Epithelial cell of proximal tubule (primary cell): ENCODE measurements around the gene IRAK1. TPM values are rescaled to one million over a fixed set of nuclear protein-coding genes. Genes with fewer than 3 reads are reported as not detected.

Experiments
- DNase-seq: peaks from one replicate; pipeline ENCODE4 v3.0.0-alpha.2; 2011; ENCODE audit warnings: low read depth
- H3K4me3 ChIP-seq: 2 replicates; pipeline ENCODE4 v1.5.1; 2011; ENCODE audit warnings: low read depth, mild to moderate bottlenecking, low read length
- total RNA-seq: library from RNA; depleted of rRNA; stranded (reverse); fragments of >200 nt; gene quantifications from 2 replicates; pipeline ENCODE4 v1.2.3, GENCODE V29; 2015
- TF ChIP-seq, protein P1 (sequence below): conservative IDR thresholded peaks from 2 replicates; pipeline ENCODE4 v1.5.1; 2012; ENCODE audit warnings: low read depth, mild to moderate bottlenecking, low read length

The IRAK1 gene
- total RNA-seq, 1 donor from 2014 or later: 131 TPM

DNA sequence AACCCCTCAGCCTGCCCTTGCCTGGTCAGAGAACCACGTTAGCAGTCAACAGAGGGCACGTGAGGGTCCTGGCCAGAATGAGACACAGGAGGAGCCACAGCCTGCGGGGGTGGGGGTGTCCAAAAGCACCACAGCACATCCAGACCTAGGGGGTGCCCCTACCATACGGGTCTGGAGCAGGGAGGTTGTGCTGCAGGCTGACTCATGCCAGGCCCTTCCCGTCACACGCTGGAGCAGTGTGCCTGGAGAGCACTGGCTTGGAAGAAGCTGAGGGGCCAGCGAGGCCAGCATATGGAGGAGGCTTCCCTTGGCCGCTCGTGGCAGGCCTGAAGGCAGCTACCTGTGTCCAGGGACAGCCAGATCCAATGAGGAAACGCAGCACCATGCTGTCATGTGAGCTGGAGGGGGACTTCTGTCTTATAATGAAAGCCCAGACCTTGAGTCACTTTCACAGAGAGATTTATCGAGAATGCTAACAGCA lies 1.5 kb upstream of the IRAK1 start:
- H3K4me3 ChIP-seq: no peak overlapping the region
- TF ChIP-seq, protein P1, sequence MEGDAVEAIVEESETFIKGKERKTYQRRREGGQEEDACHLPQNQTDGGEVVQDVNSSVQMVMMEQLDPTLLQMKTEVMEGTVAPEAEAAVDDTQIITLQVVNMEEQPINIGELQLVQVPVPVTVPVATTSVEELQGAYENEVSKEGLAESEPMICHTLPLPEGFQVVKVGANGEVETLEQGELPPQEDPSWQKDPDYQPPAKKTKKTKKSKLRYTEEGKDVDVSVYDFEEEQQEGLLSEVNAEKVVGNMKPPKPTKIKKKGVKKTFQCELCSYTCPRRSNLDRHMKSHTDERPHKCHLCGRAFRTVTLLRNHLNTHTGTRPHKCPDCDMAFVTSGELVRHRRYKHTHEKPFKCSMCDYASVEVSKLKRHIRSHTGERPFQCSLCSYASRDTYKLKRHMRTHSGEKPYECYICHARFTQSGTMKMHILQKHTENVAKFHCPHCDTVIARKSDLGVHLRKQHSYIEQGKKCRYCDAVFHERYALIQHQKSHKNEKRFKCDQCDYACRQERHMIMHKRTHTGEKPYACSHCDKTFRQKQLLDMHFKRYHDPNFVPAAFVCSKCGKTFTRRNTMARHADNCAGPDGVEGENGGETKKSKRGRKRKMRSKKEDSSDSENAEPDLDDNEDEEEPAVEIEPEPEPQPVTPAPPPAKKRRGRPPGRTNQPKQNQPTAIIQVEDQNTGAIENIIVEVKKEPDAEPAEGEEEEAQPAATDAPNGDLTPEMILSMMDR: no peak
- DNase-seq: no peak

DNA sequence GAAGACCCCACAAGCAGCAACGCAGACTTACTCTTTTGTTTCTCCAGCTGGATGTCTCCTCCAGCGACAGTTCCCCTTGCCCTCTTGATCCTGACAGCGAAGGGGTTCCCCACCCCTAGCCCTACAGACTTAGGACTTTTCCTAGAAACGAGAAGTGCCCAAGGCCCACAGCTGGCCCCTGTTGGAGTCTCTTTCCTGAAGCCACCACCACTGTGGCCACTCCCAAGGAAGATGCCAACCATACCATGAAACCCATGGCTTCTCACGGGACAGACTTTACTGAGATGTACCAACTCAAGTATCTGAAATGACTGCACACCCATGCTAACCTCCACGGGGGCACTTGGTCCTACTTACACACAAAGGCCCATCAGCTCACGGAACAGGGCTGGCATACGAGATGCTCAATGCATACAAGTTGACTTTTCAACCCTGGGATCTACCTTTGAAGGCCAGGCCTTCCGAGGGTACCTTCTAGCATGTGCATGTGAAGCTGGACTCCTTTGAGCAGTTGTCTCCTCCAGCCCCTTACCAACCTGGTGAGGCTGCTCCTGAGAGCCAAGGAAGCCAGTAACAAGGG lies 924 bp upstream of the IRAK1 start:
- TF ChIP-seq, protein P1: no peak
- DNase-seq: no peak
- peak overlapping the region; percentile 59 for H3K4me3 ChIP-seq

DNA sequence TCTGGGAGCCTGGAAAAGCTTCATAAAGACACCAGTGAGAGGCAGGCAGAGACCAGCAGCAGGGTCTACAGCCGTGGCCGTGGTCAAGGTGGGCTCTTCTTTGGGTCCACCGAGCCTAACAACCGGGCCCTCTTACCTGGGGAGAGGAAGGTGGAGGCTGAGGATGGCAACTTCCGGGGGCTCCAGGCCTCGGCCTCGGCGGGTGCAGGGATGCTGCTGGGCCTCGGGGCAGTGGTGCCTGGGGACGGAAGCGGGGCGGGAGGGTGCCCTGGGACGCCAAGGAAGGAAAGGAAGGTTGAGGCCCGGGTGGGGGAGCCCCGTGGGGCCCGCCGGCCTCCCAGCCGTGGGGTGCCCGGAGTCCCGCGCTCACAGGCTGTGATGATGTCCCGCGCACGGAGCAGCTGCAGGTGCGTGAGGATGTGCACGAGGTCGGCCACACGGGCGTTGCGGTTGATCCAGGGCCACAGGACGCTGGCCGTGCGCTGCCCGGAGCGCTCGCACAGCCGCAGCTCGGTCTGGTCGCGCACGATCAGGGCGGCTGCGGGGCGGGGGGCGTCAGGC lies 561 bp downstream of the IRAK1 start:
- H3K4me3 ChIP-seq: peak overlapping the region; percentile 58

DNA sequence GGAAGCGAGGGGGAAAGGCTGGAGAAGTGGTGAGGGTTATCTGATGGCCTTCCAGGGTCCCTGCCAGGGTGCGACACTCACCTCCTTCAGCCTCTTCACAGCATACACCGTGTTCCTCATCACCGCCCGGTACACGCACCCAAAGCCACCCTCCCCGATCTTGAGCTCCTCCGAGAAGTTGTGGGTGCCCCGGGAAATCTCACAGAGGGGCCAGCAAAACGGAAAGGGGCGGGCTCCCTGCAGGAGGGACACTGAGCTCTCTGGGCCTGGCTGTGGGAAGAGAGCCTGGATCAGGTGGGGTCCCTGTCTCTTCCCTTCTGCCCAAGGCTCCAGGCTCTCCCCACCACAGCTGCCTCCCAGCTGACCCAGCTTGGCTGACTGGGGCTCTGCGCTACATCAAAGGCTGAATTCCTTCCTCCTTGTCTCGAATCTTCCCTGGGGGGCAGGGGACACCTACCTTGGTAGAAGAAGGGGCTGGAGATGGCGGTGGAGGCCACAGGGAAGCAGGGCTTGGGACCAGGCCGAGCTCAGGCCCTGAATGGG lies 1.1 kb downstream of the IRAK1 start:
- TF ChIP-seq, protein P1: no peak
- DNase-seq: no peak
- peak overlapping the region; percentile 58 for H3K4me3 ChIP-seq

More for the DNA sequence above, 561 bp downstream of the IRAK1 start:
- DNase-seq: no peak
- TF ChIP-seq, protein P1: no peak

DNA sequence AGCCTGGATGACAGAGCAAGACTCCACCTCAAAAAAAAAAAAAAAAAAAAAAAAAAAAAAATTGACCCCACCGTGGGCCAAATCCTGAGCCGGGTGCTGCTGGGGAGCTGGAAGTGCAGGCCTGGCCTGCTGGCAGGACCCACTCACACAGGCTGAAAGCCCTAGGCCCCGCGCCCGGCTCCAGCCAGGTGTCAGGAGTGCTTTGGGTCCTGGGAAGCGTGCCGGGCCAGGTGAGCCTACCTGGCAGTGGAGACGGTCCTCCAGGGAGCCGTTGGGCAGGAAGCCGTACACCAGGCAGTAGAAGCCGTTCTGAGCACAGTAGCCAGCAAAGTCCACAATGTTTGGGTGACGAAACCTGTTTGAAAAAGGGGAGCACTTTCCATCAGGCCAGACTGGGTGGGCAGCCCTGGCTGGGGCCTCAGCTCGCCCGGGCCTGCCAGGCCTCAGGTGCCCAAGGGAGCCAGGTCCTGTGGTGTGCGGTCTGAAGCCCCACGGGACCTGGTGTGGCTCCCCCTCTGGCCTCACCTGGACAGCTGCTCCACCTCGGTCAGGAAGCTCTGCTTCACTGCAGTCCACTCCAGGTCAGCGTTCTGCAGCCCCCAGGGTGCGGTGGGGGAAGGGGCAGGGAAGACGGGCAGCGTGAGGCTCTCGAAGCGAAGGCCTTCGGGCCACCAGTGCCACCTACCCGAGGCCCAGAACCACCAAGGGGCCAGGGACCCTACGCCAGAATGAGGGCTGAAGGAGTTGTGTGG lies 1.8 kb downstream of the IRAK1 start:
- no peak for DNase-seq
- peak overlapping the region; percentile 58 for H3K4me3 ChIP-seq
- TF ChIP-seq, protein P1: no peak

DNA sequence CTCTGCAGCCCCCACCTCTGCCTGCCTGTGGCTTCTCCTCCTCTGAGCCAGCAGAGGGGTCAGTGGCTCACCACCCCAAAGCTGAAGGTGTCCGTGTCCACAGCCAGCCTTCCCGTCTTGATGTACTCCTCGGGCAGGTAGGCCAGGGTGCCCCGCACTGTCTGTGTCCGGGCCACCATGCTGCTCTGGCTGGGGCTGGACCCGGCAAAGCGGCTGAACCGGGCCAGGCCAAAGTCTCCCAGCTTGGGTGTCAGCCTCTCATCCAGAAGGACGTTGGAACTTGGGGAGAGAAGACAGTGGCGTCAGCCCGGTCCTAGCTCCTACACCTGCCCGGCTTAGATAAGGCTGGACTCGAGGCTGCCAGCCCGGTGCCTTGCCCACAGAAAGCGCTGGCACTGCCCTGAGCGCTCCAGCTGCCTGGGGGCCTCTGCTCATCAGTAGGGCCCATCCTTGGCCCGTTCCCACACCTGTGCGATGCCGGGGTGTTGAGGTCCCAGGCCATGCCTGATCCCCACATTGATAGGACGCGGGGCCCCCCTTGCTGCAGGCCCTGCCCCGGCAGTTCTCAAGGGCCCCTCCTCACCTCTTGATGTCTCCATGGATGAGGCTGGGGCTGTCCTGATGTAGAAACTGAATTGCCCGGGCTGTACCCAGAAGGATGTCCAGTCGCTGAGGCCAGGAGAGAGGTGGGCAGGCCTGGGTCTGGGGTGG lies 3.2 kb downstream of the IRAK1 start:
- DNase-seq: no peak
- TF ChIP-seq, protein P1: no peak
- no peak overlapping the region for H3K4me3 ChIP-seq
